Lung microvascular endothelial cell (primary cell): ENCODE data around the gene KRT17. TPM values are rescaled to one million over a fixed set of nuclear protein-coding genes. Genes with fewer than 3 reads are reported as not detected.
"Not testable (repeated sequence)": the region's sequence is repeated elsewhere in the genome, so short reads cannot be mapped to it uniquely, and the experiment has no call there.

ENCODE experiments used
- DNase-seq, 2 donors: peaks; one replicate each; pipeline versions ENCODE4 v3.0.0 to v3.0.0-alpha.2; 2010; ENCODE audit warnings: low read depth in 2 of 2
- total RNA-seq: library from RNA; depleted of rRNA; stranded (reverse); fragments of >200 nt; gene quantifications from 2 replicates; pipeline ENCODE4 v1.2.1, GENCODE V29; 2014

Gene KRT17
- total RNA-seq, 1 donor from 2014 or later, result not detected

DNA sequence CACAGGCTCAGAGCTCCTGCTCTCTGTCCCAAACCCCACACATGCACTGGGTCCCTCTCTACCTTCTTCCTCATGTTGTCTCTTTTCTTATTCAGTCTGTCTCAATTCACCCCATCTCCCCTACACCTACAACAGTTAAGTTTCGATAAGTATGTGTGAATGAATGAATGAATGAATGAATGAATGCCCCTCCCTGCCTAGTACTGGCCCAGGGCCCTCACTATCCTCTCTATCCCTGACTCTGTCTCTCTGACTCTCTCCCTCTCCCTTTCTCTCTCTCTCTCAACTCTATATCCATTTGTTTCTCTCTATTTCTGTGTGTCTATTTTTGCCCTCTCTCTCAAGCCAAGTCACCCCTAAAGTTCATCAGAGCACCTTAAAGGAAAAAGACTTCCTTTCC lies 45.8 kb downstream of the KRT17 start:
- no peak for DNase-seq

DNA sequence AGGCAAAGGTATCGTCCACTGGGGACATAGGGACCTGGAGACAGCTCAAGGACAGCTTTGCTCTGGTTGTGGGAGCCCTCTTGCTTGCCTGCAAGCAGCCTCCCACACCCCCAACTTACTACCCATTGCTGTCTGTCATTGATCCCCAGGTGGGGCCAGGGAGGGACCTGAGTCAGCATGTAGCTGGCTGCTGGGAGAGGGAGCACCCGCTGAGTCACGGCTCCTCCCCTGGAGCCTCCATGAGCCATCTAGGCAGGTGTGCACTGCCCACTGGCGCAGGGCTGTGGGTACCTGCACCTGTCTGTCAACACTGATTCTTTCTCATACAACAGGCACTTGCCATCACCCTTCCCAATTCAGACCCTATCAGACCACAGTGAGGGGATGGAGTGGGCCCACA lies 47.6 kb downstream of the KRT17 start:
- DNase-seq, result not testable (repeated sequence)

DNA sequence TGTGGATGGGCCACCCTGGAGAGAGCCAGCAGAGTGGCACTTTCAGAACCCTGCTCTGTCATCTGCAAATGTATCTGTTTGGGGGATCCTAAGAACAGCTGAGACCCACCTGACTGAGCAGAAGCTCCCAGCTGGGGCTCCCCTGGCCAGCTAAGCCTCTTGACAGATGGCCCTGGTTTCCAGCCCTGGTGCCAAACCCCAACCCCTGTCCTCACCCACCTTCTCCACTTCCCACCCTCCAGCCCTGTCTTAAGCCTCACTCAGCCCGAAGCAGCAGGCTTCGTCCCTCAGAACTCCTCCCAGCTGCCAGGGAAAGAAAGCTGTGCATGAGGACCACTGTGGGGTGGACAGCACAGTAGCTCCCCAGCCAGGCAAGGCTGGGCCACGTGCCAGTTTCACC lies 49.0 kb downstream of the KRT17 start:
- no peak for DNase-seq

DNA sequence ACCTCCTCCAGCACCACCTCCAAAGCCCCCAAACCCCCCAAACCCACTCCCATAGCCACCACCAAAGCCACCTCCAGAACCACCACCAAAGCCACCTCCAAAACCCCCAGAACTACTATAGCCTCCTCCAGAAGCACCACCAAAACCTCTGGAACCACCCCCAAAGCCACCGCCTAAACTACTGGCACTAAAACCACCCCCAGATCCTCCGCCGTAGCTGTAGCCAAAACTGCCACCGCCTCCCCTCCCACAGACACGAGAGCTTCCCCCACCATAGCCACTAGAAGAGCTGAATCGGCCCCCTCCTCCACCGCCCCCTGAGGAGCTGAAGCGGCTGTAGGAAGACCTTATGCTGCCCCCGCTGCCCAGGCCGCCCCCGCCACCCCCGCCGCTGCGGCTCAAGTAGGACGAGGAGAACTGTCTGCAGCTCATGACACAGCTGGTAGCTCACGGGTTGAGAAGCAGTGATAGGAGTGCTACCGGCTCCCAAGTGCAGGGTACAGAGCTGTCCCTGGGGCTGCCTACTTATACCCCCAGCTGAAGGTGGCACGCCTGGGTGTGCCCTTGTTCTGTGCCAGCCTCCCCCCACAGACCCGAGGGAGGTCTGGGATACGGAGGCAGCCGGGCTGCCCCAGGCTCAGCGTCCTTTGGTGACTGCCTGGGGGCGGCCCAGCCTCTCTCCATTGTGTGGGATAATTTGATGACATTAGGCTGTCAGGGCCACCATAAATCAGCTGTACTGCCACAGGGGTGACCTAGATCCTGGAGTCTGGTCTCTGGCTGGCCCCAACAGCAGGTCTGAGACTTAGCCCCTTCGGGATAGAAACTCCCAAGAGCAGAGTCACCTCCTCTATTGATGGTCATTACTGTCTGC lies 52.6 kb downstream of the KRT17 start, which contains the start of gene KRT9:
Gene KRT9 (minus strand): TSS at position 499 of the 874 bp plus-strand sequence. CDS start 67 bp downstream, at position 432.
- DNase-seq, result no peak

Other genes starting within 250 kb of the KRT17 start
- gene KRT34, start 242.3 kb downstream of the KRT17 start, total RNA-seq, result not detected in 2 replicates
- not detected in 2 replicates for gene KRT31, start 227.0 kb downstream of the KRT17 start, total RNA-seq
- not detected in 2 replicates for gene KRT37, start 200.0 kb downstream of the KRT17 start, total RNA-seq
- not detected in 2 replicates for gene KRT38, start 183.6 kb downstream of the KRT17 start, total RNA-seq
- not detected in 2 replicates for gene KRT32, start 157.2 kb downstream of the KRT17 start, total RNA-seq
- not detected in 2 replicates for gene KRT35, start 143.4 kb downstream of the KRT17 start, total RNA-seq
- gene KRT36, start 134.7 kb downstream of the KRT17 start, total RNA-seq, result not detected in 2 replicates
- gene KRT13, start 119.0 kb downstream of the KRT17 start, total RNA-seq, result under 0.01 TPM in 1 of 2 replicates, not detected in the other
- 0.20 and 1.5 TPM in 2 replicates for gene KRT15, start 105.7 kb downstream of the KRT17 start, total RNA-seq
- 2.8 and 13.1 TPM in 2 replicates for gene KRT19, start 96.3 kb downstream of the KRT17 start, total RNA-seq
- not detected in 2 replicates for gene KRT9, start 52.5 kb downstream of the KRT17 start, total RNA-seq
- gene KRT14, start 37.7 kb downstream of the KRT17 start, total RNA-seq, result not detected in 2 replicates
- not detected in 2 replicates for gene KRT16, start 11.8 kb downstream of the KRT17 start, total RNA-seq
- gene EIF1, start 64.3 kb upstream of the KRT17 start, total RNA-seq, result 41.2 and 82.5 TPM in 2 replicates
- not detected in 2 replicates for gene GAST, start 87.8 kb upstream of the KRT17 start, total RNA-seq
- under 0.01 and 0.20 TPM in 2 replicates for gene HAP1, start 110.1 kb upstream of the KRT17 start, total RNA-seq
- 216 and 333 TPM in 2 replicates for gene JUP, start 162.1 kb upstream of the KRT17 start, total RNA-seq
- gene P3H4, start 187.4 kb upstream of the KRT17 start, total RNA-seq, result 41.8 and 51.2 TPM in 2 replicates
- gene FKBP10, start 188.4 kb upstream of the KRT17 start, total RNA-seq, result 95.7 and 106 TPM in 2 replicates
- gene NT5C3B, start 211.7 kb upstream of the KRT17 start, total RNA-seq, result 64.7 and 74.5 TPM in 2 replicates
- not detected in 2 replicates for gene KLHL10, start 213.2 kb upstream of the KRT17 start, total RNA-seq
- 18.1 and 26.6 TPM in 2 replicates for gene KLHL11, start 240.8 kb upstream of the KRT17 start, total RNA-seq